Neural progenitor cell (in vitro differentiated cells): ENCODE data around the gene NFIX.

ENCODE experiments used
- CTCF ChIP-seq: fragments of 200-600 bp; sonication (generic); IDR thresholded peaks from 2 replicates; pipeline ENCODE4 v1.5.1; 2017; ENCODE audit warnings: antibody characterized with exemption, mild to moderate bottlenecking
- EZH2 ChIP-seq: fragments of 200-600 bp; sonication (generic); IDR thresholded peaks from 2 replicates; pipeline ENCODE4 v1.6.1; 2017; ENCODE audit warnings: antibody characterized with exemption, mild to moderate bottlenecking, moderate library complexity
- EZH2phosphoT487 ChIP-seq: fragments of 200-600 bp; sonication (generic); IDR thresholded peaks from 2 replicates; pipeline ENCODE4 v1.6.1; 2017; ENCODE audit warnings: antibody characterized with exemption

- no peak for TF ChIP-seq EZH2phosphoT487
- no peak for TF ChIP-seq CTCF
- TF ChIP-seq EZH2, result no peak
Observed at GRCh38 chr19:12952488-12953137, 42.7 kb upstream of the NFIX start.
